SK-N-SH treated with all-trans-retinoic acid at 6 μM for 48 hours (cell line): Measurements from ENCODE around the gene VAV3.

Experiments used
- ATAC-seq: fragments of 200-7000 bp; cut with Tn5 transposase; 3 replicates; pipeline ENCODE4 v1.9.1; 2020; ENCODE audit warnings: mild to moderate bottlenecking, moderate library complexity
- ARNTL ChIP-seq: fragments of 450-650 bp; formaldehyde crosslinking; IDR thresholded peaks from 2 replicates; pipeline ENCODE4 v1.5.0; 2020; ENCODE audit warnings: low read depth, mild to moderate bottlenecking, moderate library complexity, borderline replicate concordance
- BACH2 ChIP-seq: fragments of 250-450 bp; sonication (Bioruptor Pico); IDR thresholded peaks from 2 replicates; pipeline ENCODE4 v1.9.0; 2021; ENCODE audit warnings: mild to moderate bottlenecking, borderline replicate concordance
- CSDC2 ChIP-seq: fragments of 250-450 bp; sonication (Bioruptor Pico); IDR thresholded peaks from 2 replicates; pipeline ENCODE4 v1.5.0; 2020; ENCODE audit warnings: mild to moderate bottlenecking, moderate library complexity
- ESRRG ChIP-seq: fragments of 250-450 bp; sonication (Bioruptor Pico); IDR thresholded peaks from 2 replicates; pipeline ENCODE4 v1.6.1; 2021; ENCODE audit warnings: mild to moderate bottlenecking
- GLIS3 ChIP-seq: fragments of 250-450 bp; sonication (Bioruptor Pico); IDR thresholded peaks from 2 replicates; pipeline ENCODE4 v1.5.0; 2020; ENCODE audit warnings: mild to moderate bottlenecking, moderate library complexity
- ISL1 ChIP-seq: fragments of 250-450 bp; sonication (Bioruptor Pico); IDR thresholded peaks from 2 replicates; pipeline ENCODE4 v2.1.2; 2022; ENCODE audit warnings: mild to moderate bottlenecking, moderate library complexity
- OSR1 ChIP-seq: fragments of 250-450 bp; sonication (Bioruptor Pico); IDR thresholded peaks from 2 replicates; pipeline ENCODE4 v1.8.0; 2022; ENCODE audit warnings: moderate library complexity, mild to moderate bottlenecking, inconsistent platforms
- PPARA ChIP-seq: fragments of 250-450 bp; sonication (Bioruptor Pico); IDR thresholded peaks from 2 replicates; pipeline ENCODE4 v1.5.0; 2020; ENCODE audit warnings: mild to moderate bottlenecking, borderline replicate concordance
- RARB ChIP-seq: fragments of 250-450 bp; sonication (Bioruptor Pico); IDR thresholded peaks from 2 replicates; pipeline ENCODE4 v1.8.0; 2021; ENCODE audit warnings: mild to moderate bottlenecking, moderate library complexity
- SNAI2 ChIP-seq: fragments of 250-450 bp; sonication (Bioruptor Pico); IDR thresholded peaks from 2 replicates; pipeline ENCODE4 v1.5.0; 2020; ENCODE audit warnings: mild to moderate bottlenecking, moderate library complexity
- TCF4 ChIP-seq: fragments of 250-450 bp; sonication (Bioruptor Pico); IDR thresholded peaks from 2 replicates; pipeline ENCODE4 v1.8.0; 2021; ENCODE audit warnings: mild to moderate bottlenecking, moderate library complexity, borderline replicate concordance
- TOX ChIP-seq: fragments of 250-450 bp; sonication (Bioruptor Pico); IDR thresholded peaks from 2 replicates; pipeline ENCODE4 v1.8.0; 2021; ENCODE audit warnings: mild to moderate bottlenecking, moderate library complexity, borderline replicate concordance
- ZC3H10 ChIP-seq: fragments of 250-450 bp; sonication (Bioruptor Pico); IDR thresholded peaks from 2 replicates; pipeline ENCODE4 v1.5.1; 2021; ENCODE audit warnings: mild to moderate bottlenecking, moderate library complexity
- ZFP3 ChIP-seq: fragments of 250-450 bp; sonication (Bioruptor Pico); IDR thresholded peaks from 2 replicates; pipeline ENCODE4 v1.5.0; 2020; ENCODE audit warnings: mild to moderate bottlenecking, moderate library complexity
- ZFP30 ChIP-seq: fragments of 450-650 bp; formaldehyde crosslinking; IDR thresholded peaks from 2 replicates; pipeline ENCODE4 v1.5.0; 2022; ENCODE audit warnings: mild to moderate bottlenecking, moderate library complexity
- ZNF565 ChIP-seq: fragments of 450-650 bp; formaldehyde crosslinking; conservative IDR thresholded peaks from 2 replicates; pipeline ENCODE4 v1.5.0; 2020; ENCODE audit warnings: low read depth, mild to moderate bottlenecking, moderate library complexity
- ZNF8 ChIP-seq: fragments of 450-650 bp; formaldehyde crosslinking; IDR thresholded peaks from 2 replicates; pipeline ENCODE4 v1.5.0; 2020; ENCODE audit warnings: mild to moderate bottlenecking, moderate library complexity
- TF ChIP-seq, protein P1 (sequence below): fragments of 250-450 bp; sonication (Bioruptor Pico); IDR thresholded peaks from 2 replicates; pipeline ENCODE4 v1.8.0; 2020; ENCODE audit warnings: mild to moderate bottlenecking, moderate library complexity, borderline replicate concordance
- TF ChIP-seq, protein P2 (sequence below): fragments of 250-450 bp; sonication (Bioruptor Pico); IDR thresholded peaks from 2 replicates; pipeline ENCODE4 v1.8.0; 2021; ENCODE audit warnings: low read depth, mild to moderate bottlenecking, moderate library complexity, borderline replicate concordance
- TF ChIP-seq, protein P3 (sequence below): fragments of 250-450 bp; sonication (Bioruptor Pico); IDR thresholded peaks from 2 replicates; pipeline ENCODE4 v1.5.1; 2021; ENCODE audit warnings: mild to moderate bottlenecking, moderate library complexity
- TF ChIP-seq, protein P4 (sequence below): fragments of 250-450 bp; sonication (Bioruptor Pico); IDR thresholded peaks from 2 replicates; pipeline ENCODE4 v1.5.1; 2020; ENCODE audit warnings: low read depth, mild to moderate bottlenecking, moderate library complexity

The VAV3 gene

DNA sequence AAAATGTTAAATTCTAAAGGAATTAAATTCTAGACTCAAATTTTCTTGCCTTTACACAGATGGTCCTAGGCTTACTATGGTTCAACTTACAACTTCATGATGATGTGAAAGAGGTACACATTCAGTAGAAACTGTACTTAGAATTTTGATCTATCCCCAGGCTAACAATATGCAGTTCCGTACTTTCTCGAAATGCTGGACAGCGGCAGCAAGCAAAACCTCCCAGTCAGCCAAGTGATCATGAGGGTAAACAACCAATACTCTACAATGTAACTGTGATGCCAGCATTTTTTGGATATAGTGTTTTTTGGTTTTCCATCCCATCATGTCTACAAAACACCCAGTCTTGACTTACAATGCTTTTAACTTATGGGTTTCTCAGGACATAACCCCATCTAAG lies 25.7 kb downstream of the VAV3 start (continued):
- TF ChIP-seq, protein P1, sequence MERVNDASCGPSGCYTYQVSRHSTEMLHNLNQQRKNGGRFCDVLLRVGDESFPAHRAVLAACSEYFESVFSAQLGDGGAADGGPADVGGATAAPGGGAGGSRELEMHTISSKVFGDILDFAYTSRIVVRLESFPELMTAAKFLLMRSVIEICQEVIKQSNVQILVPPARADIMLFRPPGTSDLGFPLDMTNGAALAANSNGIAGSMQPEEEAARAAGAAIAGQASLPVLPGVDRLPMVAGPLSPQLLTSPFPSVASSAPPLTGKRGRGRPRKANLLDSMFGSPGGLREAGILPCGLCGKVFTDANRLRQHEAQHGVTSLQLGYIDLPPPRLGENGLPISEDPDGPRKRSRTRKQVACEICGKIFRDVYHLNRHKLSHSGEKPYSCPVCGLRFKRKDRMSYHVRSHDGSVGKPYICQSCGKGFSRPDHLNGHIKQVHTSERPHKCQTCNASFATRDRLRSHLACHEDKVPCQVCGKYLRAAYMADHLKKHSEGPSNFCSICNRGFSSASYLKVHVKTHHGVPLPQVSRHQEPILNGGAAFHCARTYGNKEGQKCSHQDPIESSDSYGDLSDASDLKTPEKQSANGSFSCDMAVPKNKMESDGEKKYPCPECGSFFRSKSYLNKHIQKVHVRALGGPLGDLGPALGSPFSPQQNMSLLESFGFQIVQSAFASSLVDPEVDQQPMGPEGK (CRISPR knock-in tag) = no peak
- no peak for TF ChIP-seq ISL1 (CRISPR knock-in tag)

DNA sequence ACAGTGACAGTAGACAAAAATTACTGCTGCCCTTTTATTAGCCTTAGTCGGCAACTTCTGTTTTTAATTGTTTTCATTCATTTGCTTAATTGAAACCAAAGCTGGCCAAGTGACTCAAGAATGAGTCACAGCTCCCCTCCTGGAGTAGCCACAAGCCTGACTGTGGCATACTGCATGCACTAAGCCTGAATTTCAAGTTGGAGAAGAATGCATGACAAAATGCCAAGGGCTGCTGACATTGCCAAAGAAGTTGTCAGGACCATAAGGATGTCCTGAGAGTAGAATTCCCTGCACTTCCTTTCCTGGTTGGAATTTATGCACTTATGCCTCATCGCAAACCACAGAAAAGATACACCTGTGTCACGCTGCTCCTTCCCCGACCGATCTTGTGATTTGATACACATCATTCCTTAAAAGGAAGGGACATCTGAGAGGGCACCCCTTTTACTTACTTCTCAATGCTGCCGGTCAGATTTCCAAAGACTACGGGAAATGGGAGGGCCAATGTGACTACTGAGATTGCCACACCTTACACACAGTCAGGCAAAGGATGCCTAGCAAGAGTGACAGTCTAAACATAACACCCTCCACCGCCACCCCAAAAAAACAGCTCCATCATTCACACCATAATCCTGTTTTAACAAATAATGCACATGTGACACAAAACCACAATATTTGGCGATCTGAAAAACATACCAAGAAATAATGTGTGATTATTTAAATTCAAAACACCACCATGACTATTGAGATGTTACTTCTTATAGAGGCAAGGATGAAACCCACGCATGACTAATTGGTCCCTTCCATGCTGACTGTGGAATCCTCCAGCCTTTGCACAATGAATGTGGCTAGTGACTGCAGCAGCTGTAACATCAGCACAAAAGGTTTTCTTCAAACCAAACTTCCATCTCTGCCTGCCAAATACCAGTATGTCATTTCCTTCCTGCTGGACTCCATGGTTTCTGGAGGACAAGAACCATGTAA lies 28.2 kb downstream of the VAV3 start:
- TF ChIP-seq GLIS3 (CRISPR knock-in tag) = no peak
- no peak for TF ChIP-seq BACH2 (CRISPR knock-in tag)
- TF ChIP-seq ISL1 (CRISPR knock-in tag) = peak; percentile 73
- no peak for TF ChIP-seq SNAI2 (CRISPR knock-in tag)
- no peak for TF ChIP-seq ZFP30
- TF ChIP-seq PPARA (CRISPR knock-in tag) = no peak
- TF ChIP-seq ESRRG (CRISPR knock-in tag) = no peak
- TF ChIP-seq ZC3H10 (CRISPR knock-in tag) = no peak
- TF ChIP-seq, protein P2, sequence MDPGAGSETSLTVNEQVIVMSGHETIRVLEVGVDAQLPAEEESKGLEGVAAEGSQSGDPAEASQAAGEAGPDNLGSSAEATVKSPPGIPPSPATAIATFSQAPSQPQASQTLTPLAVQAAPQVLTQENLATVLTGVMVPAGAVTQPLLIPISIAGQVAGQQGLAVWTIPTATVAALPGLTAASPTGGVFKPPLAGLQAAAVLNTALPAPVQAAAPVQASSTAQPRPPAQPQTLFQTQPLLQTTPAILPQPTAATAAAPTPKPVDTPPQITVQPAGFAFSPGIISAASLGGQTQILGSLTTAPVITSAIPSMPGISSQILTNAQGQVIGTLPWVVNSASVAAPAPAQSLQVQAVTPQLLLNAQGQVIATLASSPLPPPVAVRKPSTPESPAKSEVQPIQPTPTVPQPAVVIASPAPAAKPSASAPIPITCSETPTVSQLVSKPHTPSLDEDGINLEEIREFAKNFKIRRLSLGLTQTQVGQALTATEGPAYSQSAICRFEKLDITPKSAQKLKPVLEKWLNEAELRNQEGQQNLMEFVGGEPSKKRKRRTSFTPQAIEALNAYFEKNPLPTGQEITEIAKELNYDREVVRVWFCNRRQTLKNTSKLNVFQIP (CRISPR knock-in tag) = no peak
- 0 out of 2 replicates have a peak, but pooled peaks have one; percentile 51 for TF ChIP-seq RARB (CRISPR knock-in tag)
- TF ChIP-seq TOX (CRISPR knock-in tag) = 0 out of 2 replicates have a peak, but pooled peaks have one; percentile 21
- TF ChIP-seq OSR1 (CRISPR knock-in tag) = no peak
- peak; percentile 87 for TF ChIP-seq ZNF8 (CRISPR knock-in tag)
- TF ChIP-seq CSDC2 (CRISPR knock-in tag) = no peak
- no peak for TF ChIP-seq ZNF565 (CRISPR knock-in tag)
- TF ChIP-seq, protein P3, sequence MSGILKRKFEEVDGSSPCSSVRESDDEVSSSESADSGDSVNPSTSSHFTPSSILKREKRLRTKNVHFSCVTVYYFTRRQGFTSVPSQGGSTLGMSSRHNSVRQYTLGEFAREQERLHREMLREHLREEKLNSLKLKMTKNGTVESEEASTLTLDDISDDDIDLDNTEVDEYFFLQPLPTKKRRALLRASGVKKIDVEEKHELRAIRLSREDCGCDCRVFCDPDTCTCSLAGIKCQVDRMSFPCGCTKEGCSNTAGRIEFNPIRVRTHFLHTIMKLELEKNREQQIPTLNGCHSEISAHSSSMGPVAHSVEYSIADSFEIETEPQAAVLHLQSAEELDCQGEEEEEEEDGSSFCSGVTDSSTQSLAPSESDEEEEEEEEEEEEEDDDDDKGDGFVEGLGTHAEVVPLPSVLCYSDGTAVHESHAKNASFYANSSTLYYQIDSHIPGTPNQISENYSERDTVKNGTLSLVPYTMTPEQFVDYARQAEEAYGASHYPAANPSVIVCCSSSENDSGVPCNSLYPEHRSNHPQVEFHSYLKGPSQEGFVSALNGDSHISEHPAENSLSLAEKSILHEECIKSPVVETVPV = 0 out of 2 replicates have a peak, but pooled peaks have one; percentile 31
- TF ChIP-seq, protein P1 (CRISPR knock-in tag) = no peak
- TF ChIP-seq TCF4 (CRISPR knock-in tag) = peak; percentile 47; the same call in 1 of the 2 replicates
- peak; percentile 97 for ATAC-seq

DNA sequence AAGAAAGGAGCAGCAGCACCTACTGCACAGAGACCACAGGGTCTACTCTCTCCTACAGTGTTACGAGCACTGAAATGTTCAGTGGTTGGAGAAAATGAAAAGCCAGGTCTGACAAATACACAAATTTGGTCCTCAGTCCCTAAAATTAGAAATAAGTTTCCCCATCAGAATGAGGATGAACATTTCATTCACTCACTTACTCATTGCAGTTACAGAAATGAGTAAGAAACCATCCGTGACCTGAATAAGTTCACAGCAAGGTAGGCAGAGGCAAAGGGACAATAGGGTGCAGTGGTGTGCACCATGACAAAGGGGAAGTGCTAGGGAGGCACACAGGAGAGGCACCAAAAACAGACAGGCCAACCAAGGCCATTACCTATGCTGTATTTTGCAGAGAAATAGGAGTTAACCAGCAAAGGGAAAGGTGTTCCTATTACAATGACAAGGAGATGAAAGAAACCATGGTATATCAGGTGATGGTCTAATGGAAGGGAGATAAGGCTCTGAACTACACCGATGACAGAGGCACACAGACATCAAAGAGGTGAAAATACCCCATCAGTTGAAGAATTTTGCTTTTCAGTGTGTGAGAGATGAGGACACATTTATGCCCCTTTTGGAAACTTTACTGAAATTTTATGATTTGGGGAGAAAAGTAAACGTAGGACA lies 29.4 kb downstream of the VAV3 start:
- ATAC-seq = no peak
- TF ChIP-seq OSR1 (CRISPR knock-in tag) = no peak
- TF ChIP-seq, protein P2 (CRISPR knock-in tag) = no peak
- TF ChIP-seq ARNTL (CRISPR knock-in tag) = no peak
- no peak for TF ChIP-seq ZNF8 (CRISPR knock-in tag)
- no peak for TF ChIP-seq PPARA (CRISPR knock-in tag)
- TF ChIP-seq BACH2 (CRISPR knock-in tag) = no peak
- no peak for TF ChIP-seq SNAI2 (CRISPR knock-in tag)
- TF ChIP-seq, protein P4, sequence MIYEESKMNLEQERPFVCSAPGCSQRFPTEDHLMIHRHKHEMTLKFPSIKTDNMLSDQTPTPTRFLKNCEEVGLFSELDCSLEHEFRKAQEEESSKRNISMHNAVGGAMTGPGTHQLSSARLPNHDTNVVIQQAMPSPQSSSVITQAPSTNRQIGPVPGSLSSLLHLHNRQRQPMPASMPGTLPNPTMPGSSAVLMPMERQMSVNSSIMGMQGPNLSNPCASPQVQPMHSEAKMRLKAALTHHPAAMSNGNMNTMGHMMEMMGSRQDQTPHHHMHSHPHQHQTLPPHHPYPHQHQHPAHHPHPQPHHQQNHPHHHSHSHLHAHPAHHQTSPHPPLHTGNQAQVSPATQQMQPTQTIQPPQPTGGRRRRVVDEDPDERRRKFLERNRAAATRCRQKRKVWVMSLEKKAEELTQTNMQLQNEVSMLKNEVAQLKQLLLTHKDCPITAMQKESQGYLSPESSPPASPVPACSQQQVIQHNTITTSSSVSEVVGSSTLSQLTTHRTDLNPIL (CRISPR knock-in tag) = no peak
- no peak for TF ChIP-seq ESRRG (CRISPR knock-in tag)
- TF ChIP-seq, protein P3 = no peak
- no peak for TF ChIP-seq GLIS3 (CRISPR knock-in tag)
- TF ChIP-seq RARB (CRISPR knock-in tag) = no peak
- TF ChIP-seq ZNF565 (CRISPR knock-in tag) = no peak
- no peak for TF ChIP-seq ZFP3 (CRISPR knock-in tag)
